ENCODE results near the gene NCK2. TPM values are rescaled to one million over a fixed set of nuclear protein-coding genes. Genes with fewer than 3 reads are reported as not detected.

Gene NCK2
- total RNA-seq, 2 donors from 2014 or later = 39.0 to 144 TPM

DNA sequence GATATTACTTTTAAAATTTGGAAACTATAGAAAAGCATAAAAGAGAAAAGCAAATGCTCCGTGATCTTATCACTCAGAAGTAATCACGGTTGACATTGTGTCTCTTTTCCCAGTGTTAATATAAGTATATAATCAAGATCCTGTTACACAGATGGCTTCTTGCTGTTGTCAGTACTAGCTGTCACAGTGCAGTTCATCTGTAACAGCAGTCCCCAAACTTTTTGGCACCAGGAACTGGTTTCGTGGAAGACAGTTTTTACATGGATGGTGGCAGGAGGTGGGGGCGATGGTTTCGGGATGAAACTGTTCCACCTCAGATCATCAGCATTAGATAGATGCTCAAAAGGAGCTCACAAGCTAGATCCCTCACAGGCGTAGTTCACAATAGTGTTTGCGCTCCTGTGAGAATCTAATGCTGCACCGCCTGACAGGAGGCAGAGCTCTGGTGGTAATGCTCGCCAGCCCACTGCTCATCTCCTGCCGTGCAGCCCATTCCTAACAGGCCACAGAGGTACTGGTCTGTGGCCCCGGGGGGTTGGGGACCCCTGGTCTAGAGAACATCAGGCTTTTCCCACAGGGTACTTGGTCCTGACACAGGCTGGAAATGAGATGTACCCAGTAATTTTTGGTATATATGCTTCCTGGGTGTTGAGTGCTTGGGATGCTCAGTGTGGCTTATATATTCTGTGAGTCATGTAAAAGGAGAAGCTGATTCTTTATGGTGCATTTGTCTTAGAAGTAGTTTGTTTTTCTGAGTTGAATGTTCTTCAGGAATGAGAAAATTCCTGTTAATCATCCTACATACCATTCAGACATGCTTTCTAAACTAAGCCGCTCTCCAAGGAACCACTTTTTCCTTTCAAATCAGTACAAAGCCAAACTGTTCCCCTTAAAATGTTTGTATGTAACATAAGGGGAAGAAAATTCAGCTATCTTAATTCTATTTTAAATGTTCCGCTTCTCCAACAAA is 121.8 kb downstream of the NCK2 start:
- 63% methylated on average over 13 of the region's 13 CpGs for WGBS
- intact Hi-C loops (cut with DNase I) = no loop called here
- TF ChIP-seq, protein P1, sequence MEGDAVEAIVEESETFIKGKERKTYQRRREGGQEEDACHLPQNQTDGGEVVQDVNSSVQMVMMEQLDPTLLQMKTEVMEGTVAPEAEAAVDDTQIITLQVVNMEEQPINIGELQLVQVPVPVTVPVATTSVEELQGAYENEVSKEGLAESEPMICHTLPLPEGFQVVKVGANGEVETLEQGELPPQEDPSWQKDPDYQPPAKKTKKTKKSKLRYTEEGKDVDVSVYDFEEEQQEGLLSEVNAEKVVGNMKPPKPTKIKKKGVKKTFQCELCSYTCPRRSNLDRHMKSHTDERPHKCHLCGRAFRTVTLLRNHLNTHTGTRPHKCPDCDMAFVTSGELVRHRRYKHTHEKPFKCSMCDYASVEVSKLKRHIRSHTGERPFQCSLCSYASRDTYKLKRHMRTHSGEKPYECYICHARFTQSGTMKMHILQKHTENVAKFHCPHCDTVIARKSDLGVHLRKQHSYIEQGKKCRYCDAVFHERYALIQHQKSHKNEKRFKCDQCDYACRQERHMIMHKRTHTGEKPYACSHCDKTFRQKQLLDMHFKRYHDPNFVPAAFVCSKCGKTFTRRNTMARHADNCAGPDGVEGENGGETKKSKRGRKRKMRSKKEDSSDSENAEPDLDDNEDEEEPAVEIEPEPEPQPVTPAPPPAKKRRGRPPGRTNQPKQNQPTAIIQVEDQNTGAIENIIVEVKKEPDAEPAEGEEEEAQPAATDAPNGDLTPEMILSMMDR (IDR thresholded peaks at IDR 0.05) = no peak
- TF ChIP-seq POLR2AphosphoS5 (IDR thresholded peaks at IDR 0.05) = no peak
- TF ChIP-seq POLR2A (IDR thresholded peaks at IDR 0.05) = no peak
- DNase-seq (ENCODE audit: low spot score) = no peak
- Histone ChIP-seq H3K9me3 (no peaks in the 10 kb centered on the region), H3K27me3 (replicated peaks; ENCODE audit: insufficient read depth) (no peaks in the 10 kb centered on the region), H3K36me3 (no peaks in the 10 kb centered on the region), H3K4me1 (replicated peaks) (no peaks in the 10 kb centered on the region), H3K27ac (no peak overlapping the region), H3K4me3 (no peak overlapping the region)

DNA sequence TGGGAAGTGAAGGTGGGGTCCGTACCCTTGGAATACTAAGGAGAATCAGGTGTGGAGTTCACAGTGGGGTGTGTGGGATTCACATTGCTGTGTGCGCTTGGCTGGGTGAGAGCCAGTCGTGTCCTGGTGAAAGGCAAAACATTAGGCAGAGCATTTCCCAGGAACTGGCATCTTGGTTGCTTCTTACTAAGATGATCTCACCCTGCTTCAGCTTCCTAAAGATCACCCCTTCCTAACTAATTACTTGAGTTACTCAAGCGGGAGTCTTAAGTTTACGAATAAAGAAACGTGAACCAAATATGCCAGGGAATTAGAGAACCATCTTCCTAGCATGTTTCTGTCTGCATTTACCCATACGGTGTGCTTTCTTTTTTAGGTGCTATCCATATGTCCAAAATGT is 122.9 kb downstream of the NCK2 start:
- intact Hi-C loops (cut with DNase I) = no loop called here
- no peak overlapping the region for H3K27ac ChIP-seq

DNA sequence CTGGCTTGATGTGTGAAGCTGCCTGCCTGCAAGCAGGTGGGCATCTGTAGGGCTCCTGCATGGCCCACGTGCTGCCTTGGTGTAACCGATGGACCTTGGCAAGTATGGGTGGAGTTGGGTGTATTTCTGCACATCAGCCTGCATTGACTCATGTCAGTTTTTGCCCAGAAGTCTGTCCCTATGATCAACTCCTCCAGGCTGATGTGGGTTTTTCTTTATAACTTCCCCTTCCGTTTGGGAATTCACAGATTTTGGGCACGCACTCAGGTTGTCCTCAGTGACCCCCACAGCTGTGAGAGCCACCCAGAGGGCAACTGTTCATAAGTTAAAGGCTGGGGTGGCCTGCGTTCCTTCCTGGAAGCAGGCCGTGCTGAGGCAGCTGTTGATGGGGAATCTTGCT is 123.3 kb downstream of the NCK2 start:
- no peak overlapping the region for H3K27ac ChIP-seq
- H3K27me3 ChIP-seq (replicated peaks; ENCODE audit: insufficient read depth) = no peaks in the 10 kb centered on the region
- no peaks in the 10 kb centered on the region for H3K36me3 ChIP-seq
- no peaks in the 10 kb centered on the region for H3K9me3 ChIP-seq
- TF ChIP-seq POLR2A (IDR thresholded peaks at IDR 0.05) (no peak), POLR2AphosphoS5 (IDR thresholded peaks at IDR 0.05) (no peak)
- TF ChIP-seq, protein P1 (IDR thresholded peaks at IDR 0.05) = no peak
- no peak overlapping the region for H3K4me3 ChIP-seq
- DNase-seq (ENCODE audit: low spot score) = no peak
- 89% methylated on average over 6 of the region's 6 CpGs for WGBS
- intact Hi-C loops (cut with DNase I) = no loop called here
- no peaks in the 10 kb centered on the region for H3K4me1 ChIP-seq (replicated peaks)

More for the DNA sequence above, 122.9 kb downstream of the NCK2 start:
- no peak for DNase-seq (ENCODE audit: low spot score)
- H3K27me3 ChIP-seq (replicated peaks; ENCODE audit: insufficient read depth) = no peaks in the 10 kb centered on the region
- H3K36me3 ChIP-seq = no peaks in the 10 kb centered on the region
- H3K4me3 ChIP-seq = no peak overlapping the region
- 88% methylated on average over 7 of the region's 7 CpGs for WGBS
- no peaks in the 10 kb centered on the region for H3K9me3 ChIP-seq
- TF ChIP-seq POLR2AphosphoS5 (IDR thresholded peaks at IDR 0.05) (no peak), POLR2A (IDR thresholded peaks at IDR 0.05) (no peak)
- TF ChIP-seq, protein P1 (IDR thresholded peaks at IDR 0.05) = no peak
- no peaks in the 10 kb centered on the region for H3K4me1 ChIP-seq (replicated peaks)

DNA sequence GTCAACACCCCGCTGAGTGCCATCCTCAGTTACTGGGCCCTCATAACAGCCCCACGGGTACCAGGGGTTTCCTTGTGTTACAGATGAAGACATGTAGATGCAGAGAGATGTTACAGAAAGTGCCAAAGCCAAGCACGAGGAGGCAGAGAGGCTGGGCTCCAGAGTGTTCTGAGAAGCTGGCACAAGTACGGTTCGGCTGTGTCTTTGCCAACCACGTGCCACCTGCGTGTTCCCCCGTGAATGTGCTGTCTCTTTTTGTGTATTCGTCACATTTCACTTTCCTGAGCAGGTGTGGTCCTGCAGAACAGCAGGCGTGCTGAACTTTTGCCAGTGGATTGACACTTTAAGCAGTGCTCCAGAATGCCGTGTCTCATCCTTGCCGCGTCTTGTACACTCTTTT is 124.6 kb downstream of the NCK2 start:
- DNase-seq (ENCODE audit: low spot score) = peak; percentile 19
- H3K36me3 ChIP-seq = no peaks in the 10 kb centered on the region
- H3K27me3 ChIP-seq (replicated peaks; ENCODE audit: insufficient read depth) = no peaks in the 10 kb centered on the region
- no peak for TF ChIP-seq POLR2A (IDR thresholded peaks at IDR 0.05)
- TF ChIP-seq POLR2AphosphoS5 (IDR thresholded peaks at IDR 0.05) = peak; percentile 13
- no peaks in the 10 kb centered on the region for H3K4me1 ChIP-seq (replicated peaks)
- H3K4me3 ChIP-seq = no peak overlapping the region
- intact Hi-C loops (cut with DNase I) = no loop called here
- no peak overlapping the region for H3K27ac ChIP-seq
- H3K9me3 ChIP-seq = no peaks in the 10 kb centered on the region
- 61% methylated on average over 13 of the region's 13 CpGs for WGBS

DNA sequence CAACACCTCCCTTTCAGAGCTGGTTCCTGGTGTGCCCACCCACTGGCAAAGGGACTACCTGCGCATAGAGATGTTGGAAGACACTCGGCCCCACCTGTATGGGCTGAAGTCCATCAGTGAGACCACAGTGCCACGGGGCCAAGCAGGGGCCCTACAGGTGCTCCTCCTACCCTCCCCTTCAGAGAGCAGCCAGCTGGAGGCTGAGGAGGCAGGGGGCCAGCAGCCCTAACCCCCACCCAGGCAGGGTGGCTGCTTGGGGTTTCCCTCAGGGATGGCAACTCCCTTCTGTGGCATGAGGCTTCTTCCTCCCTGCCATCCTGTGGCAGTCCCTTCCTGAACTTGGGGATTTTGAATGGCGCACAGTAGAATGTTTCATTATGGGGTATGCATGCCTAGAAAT is 125.3 kb downstream of the NCK2 start:
- no peak for DNase-seq (ENCODE audit: low spot score)
- Histone ChIP-seq H3K4me3 (no peak overlapping the region), H3K9me3 (no peaks in the 10 kb centered on the region), H3K27me3 (replicated peaks; ENCODE audit: insufficient read depth) (no peaks in the 10 kb centered on the region), H3K27ac (no peak overlapping the region), H3K36me3 (no peaks in the 10 kb centered on the region), H3K4me1 (replicated peaks) (no peaks in the 10 kb centered on the region)
- 97% methylated on average over 4 of the region's 4 CpGs for whole genome bisulfite sequencing
- intact Hi-C loops (cut with DNase I) = no loop called here
- TF ChIP-seq, protein P1 (IDR thresholded peaks at IDR 0.05) = no peak
- no peak for TF ChIP-seq POLR2AphosphoS5 (IDR thresholded peaks at IDR 0.05)

All from prostate gland (tissue), 2 donors.